Measurements from ENCODE around the gene ARMC9. TPM values are rescaled to one million over a fixed set of nuclear protein-coding genes. Genes with fewer than 3 reads are reported as not detected.

The ARMC9 gene
- total and polyA plus RNA-seq, 2 of the 13 experiments (the other 11 are each of a cell fraction or from before 2014, with no cell fraction given): 9.1 to 12.8 TPM

DNA sequence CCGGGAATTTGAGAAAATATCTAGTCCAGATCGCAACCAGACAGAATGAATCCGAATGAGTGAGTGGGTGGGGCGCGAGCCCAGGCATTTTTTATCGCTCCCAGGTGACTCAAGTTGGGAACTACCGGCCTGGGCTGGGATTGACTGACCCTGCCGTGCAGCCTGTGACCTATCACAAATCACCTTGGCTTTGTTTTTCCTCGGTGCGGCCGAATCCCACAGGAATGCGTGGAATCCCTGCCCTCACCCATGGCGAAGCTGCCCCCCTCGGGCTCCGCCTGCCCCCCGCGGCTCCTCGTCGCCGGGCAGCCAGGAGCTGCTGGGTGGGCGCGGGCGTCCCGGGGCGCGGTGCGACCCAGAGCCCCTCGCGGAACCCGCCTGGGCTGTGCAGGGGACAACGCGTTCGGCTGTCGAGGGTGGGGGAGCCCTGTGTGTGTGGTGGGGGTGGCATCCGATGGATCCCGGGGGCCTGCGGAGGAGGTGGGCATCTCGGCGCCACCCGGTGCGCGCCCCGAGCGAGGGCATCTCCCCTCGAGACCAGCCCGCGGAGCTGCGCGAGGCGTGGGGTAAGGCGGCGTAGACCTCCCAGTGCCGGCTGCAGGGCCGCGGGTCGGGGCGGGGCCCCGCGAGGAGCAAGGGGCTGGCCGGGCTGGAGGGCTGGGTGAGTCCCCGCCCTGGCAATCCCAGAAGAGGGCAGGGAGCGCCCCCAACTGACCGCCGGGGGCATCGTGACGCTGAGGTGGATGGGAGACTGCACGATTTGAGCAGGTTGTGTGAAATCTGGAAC is 213.6 kb downstream of the ARMC9 start (continued):
- TF ChIP-seq ZNF180 (CRISPR knock-in tag; IDR thresholded peaks at IDR 0.05; ENCODE audit: borderline replicate concordance, low read depth) (0 out of 2 replicates have a peak, but pooled peaks have one; percentile 51), BHLHE40 (IDR thresholded peaks at IDR 0.05; ENCODE audit: low read length) (no peak; the same call in 1 of the 2 replicates), SKIL (CRISPR knock-in tag; IDR thresholded peaks at IDR 0.05; ENCODE audit: borderline replicate concordance) (no peak), ZNF747 (CRISPR knock-in tag; IDR thresholded peaks at IDR 0.05; ENCODE audit: borderline replicate concordance) (no peak), PRPF4 (IDR thresholded peaks at IDR 0.05; ENCODE audit: low read depth, low read length, poor library complexity, severe bottlenecking) (no peak), TGIF2 (CRISPR knock-in tag; IDR thresholded peaks at IDR 0.05) (peak; percentile 52; the same call in 1 of the 2 replicates), PCBP2 (optimal IDR thresholded peaks at IDR 0.05; ENCODE audit: low read depth, low read length, poor library complexity, severe bottlenecking) (no peak), SP4 (CRISPR knock-in tag; IDR thresholded peaks at IDR 0.05) (peak; percentile 55), HOXA9 (CRISPR knock-in tag; IDR thresholded peaks at IDR 0.05; ENCODE audit: borderline replicate concordance) (no peak), ZNF567 (CRISPR knock-in tag; IDR thresholded peaks at IDR 0.05; ENCODE audit: borderline replicate concordance) (peak; percentile 95), PREB (CRISPR knock-in tag; IDR thresholded peaks at IDR 0.05) (no peak), ZNF652 (CRISPR knock-in tag; IDR thresholded peaks at IDR 0.05; ENCODE audit: borderline replicate concordance, low read depth) (no peak), ZNF501 (CRISPR knock-in tag; IDR thresholded peaks at IDR 0.05) (peak; percentile 53; the same call in 1 of the 2 replicates), TBP (CRISPR knock-in tag; IDR thresholded peaks at IDR 0.05) (no peak), SP1 (IDR thresholded peaks at IDR 0.05) (no peak), SP1 (CRISPR knock-in tag; IDR thresholded peaks at IDR 0.05) (peak; percentile 77), SAFB2 (CRISPR knock-in tag; IDR thresholded peaks at IDR 0.05; ENCODE audit: borderline replicate concordance, low read depth) (no peak; the same call in 1 of the 2 replicates), ZZZ3 (CRISPR knock-in tag; IDR thresholded peaks at IDR 0.05; ENCODE audit: borderline replicate concordance) (no peak), KLF9 (CRISPR knock-in tag; IDR thresholded peaks at IDR 0.05; ENCODE audit: low read depth) (no peak), ZNF839 (CRISPR knock-in tag; IDR thresholded peaks at IDR 0.05; ENCODE audit: borderline replicate concordance) (0 out of 2 replicates have a peak, but pooled peaks have one; percentile 56), ZNF138 (CRISPR knock-in tag; IDR thresholded peaks at IDR 0.05; ENCODE audit: low read depth) (no peak), ZNF713 (CRISPR knock-in tag; IDR thresholded peaks at IDR 0.05) (0 out of 2 replicates have a peak, but pooled peaks have one; percentile 79)
- TF ChIP-seq, protein P1, sequence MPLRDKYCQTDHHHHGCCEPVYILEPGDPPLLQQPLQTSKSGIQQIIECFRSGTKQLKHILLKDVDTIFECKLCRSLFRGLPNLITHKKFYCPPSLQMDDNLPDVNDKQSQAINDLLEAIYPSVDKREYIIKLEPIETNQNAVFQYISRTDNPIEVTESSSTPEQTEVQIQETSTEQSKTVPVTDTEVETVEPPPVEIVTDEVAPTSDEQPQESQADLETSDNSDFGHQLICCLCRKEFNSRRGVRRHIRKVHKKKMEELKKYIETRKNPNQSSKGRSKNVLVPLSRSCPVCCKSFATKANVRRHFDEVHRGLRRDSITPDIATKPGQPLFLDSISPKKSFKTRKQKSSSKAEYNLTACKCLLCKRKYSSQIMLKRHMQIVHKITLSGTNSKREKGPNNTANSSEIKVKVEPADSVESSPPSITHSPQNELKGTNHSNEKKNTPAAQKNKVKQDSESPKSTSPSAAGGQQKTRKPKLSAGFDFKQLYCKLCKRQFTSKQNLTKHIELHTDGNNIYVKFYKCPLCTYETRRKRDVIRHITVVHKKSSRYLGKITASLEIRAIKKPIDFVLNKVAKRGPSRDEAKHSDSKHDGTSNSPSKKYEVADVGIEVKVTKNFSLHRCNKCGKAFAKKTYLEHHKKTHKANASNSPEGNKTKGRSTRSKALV (CRISPR knock-in tag; IDR thresholded peaks at IDR 0.05): peak; percentile 54; the same call in 1 of the 2 replicates
- TF ChIP-seq, protein P2, sequence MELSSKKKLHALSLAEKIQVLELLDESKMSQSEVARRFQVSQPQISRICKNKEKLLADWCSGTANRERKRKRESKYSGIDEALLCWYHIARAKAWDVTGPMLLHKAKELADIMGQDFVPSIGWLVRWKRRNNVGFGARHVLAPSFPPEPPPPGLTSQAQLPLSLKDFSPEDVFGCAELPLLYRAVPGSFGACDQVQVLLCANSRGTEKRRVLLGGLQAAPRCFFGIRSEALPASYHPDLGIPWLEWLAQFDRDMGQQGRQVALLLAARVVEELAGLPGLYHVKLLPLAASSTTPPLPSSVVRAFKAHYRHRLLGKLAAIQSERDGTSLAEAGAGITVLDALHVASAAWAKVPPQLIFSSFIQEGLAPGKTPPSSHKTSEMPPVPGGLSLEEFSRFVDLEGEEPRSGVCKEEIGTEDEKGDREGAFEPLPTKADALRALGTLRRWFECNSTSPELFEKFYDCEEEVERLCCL (CRISPR knock-in tag; IDR thresholded peaks at IDR 0.05; ENCODE audit: borderline replicate concordance): no peak

Measured in HepG2 (cell line).